GM12891 (cell line): Measurements from ENCODE around the gene NDUFV2.

ENCODE experiments used
- PAX5 ChIP-seq: IDR thresholded peaks from 2 replicates; pipeline ENCODE4 v1.6.1; 2011; ENCODE audit warnings: low read length, moderate library complexity, mild to moderate bottlenecking; ENCODE audit not compliant: insufficient read depth, severe bottlenecking
- POLR2A ChIP-seq: IDR thresholded peaks from 2 replicates; pipeline ENCODE4 v1.6.1; 2011; ENCODE audit warnings: low read depth, low read length, control low read depth
- POLR2AphosphoS5 ChIP-seq: IDR thresholded peaks from 2 replicates; pipeline ENCODE4 v1.6.1; 2011; ENCODE audit warnings: low read depth, low read length, control low read depth
- POU2F2 ChIP-seq: IDR thresholded peaks from 2 replicates; pipeline ENCODE4 v1.6.1; 2011; ENCODE audit warnings: low read depth, mild to moderate bottlenecking, control low read depth, low read length, moderate library complexity
- SPI1 ChIP-seq: IDR thresholded peaks from 2 replicates; pipeline ENCODE4 v1.6.1; 2011; ENCODE audit warnings: low read depth, low read length, control low read depth
- TAF1 ChIP-seq: IDR thresholded peaks from 2 replicates; pipeline ENCODE4 v1.6.1; 2011; ENCODE audit warnings: low read depth, low read length, control low read depth

GRCh38 chr18:9182852-9183399 is 80.4 kb downstream of the NDUFV2 start:
- no peak for TF ChIP-seq POLR2AphosphoS5
- no peak for TF ChIP-seq TAF1
- TF ChIP-seq POLR2A = no peak
- peak; percentile 85 for TF ChIP-seq SPI1
- TF ChIP-seq POU2F2 = no peak
- no peak for TF ChIP-seq PAX5
